NCI-H82 treated with DMSO at 0.1 percent for 48 hours (cell line): ENCODE measurements around the gene PRR29.

Source experiments
- DNase-seq: peaks from one replicate; lab custom pipeline; 2025; ENCODE audit not compliant: unreplicated experiment; lab: John Stamatoyannopoulos, UW

Gene PRR29

DNA sequence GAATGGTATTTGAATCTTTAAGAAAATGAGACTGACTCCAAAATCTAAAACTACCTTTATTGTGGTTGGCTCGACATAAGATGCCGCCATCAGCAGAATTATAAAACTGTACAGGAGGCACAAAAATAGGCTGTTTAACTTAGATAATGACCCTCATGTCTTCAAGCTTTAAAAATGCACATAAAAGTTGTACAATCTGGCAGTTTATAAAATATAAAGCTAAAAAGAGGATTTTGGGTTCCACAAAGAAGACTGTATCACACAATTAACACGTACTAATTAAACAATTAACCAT lies 40.9 kb downstream of the PRR29 start:
- no peak for DNase-seq

DNA sequence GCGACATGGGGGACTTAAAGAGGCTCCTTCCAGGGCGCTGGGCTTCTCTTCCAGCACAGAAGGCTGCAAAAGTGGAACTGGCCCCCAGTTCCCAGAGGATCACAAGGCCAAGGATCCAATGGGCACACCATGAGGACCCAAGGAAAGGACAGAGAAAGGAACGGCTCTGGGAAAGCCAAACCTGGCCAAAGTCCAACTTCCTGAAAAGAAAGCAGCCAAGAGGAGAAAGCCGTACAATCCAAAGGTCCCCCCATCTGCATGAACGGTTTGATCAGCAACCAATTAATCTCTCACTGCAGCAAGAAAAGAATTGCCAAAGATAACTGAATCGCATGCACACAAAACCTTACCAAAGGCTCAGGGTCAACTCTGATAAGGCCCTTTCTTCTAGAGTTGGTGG lies 42.1 kb downstream of the PRR29 start:
- DNase-seq, result no peak

DNA sequence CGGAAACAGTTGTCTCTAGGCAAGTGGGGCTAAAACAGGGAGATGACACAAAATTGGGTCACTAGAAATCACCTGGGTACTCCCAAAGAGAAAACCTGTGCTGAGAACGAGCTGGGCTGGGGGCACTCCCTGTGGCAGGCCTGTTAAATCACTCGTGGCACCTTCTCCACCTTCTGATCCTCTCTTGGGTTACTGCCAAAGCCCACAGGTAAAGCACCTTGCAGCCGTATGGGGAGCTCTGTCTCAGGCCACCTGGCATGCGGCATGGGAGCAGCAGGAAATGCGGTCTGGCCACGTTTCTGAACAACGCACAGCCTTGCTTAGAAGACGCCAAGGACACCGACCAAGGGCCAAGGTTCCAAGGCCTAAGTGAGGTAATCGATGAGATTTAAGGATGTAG lies 43.8 kb downstream of the PRR29 start:
- DNase-seq, result no peak

DNA sequence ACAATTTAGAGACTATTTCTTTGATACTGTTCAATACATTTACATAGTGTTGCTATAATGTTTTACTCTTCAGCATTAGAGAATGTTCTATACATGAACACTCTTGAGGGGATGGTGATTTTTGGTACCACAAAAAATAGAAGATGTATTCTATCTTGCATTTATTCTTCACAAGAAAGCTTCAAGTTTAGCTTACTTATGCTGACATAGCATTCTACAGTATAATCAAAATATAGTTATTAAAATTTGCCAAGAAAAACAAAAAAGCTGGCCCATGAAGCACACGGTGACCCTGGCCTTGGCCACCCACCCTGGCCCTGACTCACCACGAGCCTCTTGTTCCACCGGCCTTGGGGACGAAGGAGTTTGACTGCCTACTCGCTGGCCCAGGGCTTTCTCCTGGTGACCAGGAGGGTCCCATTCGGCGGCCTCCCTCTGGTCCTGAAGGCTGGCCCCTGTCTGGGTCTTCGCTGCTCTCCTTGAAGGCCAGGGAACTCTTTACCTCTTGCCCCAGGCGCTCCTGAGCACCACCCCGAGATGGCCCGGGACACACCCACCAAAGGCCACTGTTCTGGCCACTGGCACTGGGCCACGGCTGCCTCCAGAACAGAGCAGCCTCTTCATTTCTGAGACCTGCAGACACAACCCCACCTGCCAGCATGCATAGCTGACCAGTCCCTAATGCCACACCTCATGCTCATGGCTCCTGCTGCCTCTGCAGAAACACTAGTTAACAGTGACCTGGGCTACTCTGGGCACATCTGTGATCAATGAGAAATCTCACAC lies 44.7 kb downstream of the PRR29 start:
- no peak for DNase-seq

DNA sequence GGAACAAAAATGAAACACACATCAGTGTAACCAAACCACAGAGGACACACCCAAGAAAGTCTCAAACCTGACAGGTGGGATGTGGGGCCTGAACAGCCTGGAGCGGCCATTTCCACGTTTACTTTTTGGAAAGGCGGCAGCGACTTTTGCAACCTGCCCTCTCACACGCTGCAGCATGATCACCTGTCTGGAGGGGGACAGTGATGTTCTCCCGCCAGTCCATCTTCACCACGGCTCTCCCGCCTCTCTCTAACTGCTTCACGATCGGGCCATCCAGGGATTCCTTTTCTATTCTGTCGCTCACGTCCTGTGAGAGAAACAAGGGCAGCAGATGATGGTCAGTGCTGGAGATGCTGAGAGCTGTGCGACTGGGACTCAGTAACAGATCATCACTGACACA lies 47.0 kb downstream of the PRR29 start:
- no peak for DNase-seq

DNA sequence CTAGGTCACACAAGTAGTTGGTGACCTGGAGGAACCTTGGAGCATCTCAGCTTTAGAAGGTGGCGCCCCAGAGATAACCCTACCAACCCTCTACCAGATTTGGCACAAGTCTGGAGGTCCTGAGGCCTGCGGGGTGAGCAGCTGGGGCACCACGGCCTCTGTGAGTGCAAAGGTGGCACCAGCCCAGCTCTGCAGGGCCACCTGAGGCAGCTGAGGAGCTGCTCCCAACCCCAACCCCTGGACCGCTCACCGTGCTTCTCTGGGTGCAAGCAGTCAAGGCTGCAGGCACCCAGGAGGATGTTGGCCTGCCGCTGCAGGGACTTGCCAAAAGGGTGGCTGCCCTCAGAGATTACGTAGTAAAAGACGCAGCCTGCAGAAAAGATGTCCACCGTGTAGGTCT lies 50.7 kb downstream of the PRR29 start:
- DNase-seq, result no peak

DNA sequence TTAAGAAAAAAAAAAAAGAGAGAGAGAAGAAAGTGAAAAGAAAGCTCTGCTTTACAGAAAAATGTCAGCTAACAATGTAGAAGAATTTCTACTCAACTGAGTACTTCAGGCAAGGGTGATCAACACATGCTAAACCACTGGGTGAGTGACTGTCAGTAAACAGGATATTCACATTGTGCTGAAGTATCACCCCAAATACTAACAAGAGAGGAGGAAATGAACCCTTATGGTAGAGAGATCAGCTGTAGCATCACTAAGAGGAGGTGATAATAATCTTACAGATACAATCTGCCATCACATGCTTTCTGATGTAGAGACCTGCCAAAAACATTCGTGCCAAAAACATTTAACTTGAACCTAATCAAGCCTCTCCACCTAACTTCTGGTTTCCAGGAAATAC lies 53.0 kb downstream of the PRR29 start:
- DNase-seq, result no peak

DNA sequence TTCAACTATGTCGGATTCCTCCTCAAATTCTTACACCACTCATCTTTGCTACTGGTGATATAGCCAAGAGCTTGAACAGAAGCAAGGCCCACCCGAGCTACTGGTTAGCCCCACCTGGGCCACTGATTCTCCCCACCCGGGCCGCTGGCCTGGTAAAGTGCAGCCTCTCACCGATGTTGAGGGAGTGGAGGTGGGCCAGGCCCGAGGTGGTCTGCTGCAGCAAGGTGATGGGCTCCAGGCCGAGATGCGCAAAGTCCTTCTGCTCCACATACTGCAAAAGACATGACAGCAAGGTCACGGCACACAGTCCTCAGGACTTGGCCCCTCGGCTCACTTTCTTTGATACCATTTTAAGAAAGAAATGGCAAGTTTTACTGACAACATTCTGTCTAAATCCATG lies 55.0 kb downstream of the PRR29 start:
- no peak for DNase-seq
